ENCODE measurements around the gene COBLL1.
A peak's percentile ranks its signal among the peaks of the same experiment; 100 is the strongest.

The COBLL1 gene

DNA sequence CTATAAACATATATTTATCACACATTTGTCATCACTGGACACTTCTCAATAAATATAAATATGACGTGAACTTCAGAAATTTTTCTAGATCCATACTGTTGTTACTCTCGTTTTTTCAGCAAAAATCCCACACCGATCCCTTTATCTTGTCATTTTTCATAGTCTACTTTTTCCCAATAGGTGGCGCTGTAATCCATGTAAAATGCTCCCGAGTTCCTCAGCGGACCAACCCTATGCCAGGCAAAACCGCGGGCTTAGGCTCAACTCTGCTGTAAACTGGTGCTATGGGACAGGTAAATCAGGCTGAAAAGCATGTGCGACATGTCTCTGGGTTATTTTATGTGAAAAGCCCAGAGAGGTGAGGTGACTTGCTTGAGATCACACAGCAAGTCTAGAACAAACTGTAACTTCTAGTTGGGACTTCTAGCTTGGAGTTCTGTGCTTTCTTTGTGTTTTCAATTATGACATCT, 104.0 kb downstream of the COBLL1 start:
- CTCF ChIA-PET, result interaction anchor here (0.6 to 1.8 kb wide), 20 partner anchors 8 to 785 kb away, joined by 3 to 10 read pairs (median 4); partner anchors contain the start of gene COBLL1
- Histone ChIP-seq H3K9me3 (ENCODE audit: control insufficient read depth, insufficient read depth, low read depth, low read length) (no peaks in the 10 kb centered on the region), H3K4me1 (ENCODE audit: control insufficient read depth, insufficient read depth, low read length) (peaks cover 6% of the 10 kb centered on the region), H3K36me3 (ENCODE audit: control insufficient read depth in 2 of 2, insufficient read depth in 1 of 2, low read length in 2 of 2) (no peaks in the 10 kb centered on the region), H3K4me3 (ENCODE audit: low read depth, low read length) (no peak overlapping the region), H3K27ac (ENCODE audit: extremely low read depth, low read depth, low read length) (no peak overlapping the region)
- POLR2A ChIA-PET, result no interaction called here
- TF ChIP-seq OVOL3 (tag by site-specific recombination; IDR thresholded peaks at IDR 0.05), result no peak
- TF ChIP-seq, protein P1, sequence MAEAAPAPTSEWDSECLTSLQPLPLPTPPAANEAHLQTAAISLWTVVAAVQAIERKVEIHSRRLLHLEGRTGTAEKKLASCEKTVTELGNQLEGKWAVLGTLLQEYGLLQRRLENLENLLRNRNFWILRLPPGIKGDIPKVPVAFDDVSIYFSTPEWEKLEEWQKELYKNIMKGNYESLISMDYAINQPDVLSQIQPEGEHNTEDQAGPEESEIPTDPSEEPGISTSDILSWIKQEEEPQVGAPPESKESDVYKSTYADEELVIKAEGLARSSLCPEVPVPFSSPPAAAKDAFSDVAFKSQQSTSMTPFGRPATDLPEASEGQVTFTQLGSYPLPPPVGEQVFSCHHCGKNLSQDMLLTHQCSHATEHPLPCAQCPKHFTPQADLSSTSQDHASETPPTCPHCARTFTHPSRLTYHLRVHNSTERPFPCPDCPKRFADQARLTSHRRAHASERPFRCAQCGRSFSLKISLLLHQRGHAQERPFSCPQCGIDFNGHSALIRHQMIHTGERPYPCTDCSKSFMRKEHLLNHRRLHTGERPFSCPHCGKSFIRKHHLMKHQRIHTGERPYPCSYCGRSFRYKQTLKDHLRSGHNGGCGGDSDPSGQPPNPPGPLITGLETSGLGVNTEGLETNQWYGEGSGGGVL (tag by site-specific recombination; IDR thresholded peaks at IDR 0.05), result no peak
- 0 out of 2 replicates have a peak, but pooled peaks have one; percentile 24 for TF ChIP-seq ZNF366 (tag by site-specific recombination; conservative IDR thresholded peaks at IDR 0.05)
- no peak for TF ChIP-seq ZNF560 (tag by site-specific recombination; IDR thresholded peaks at IDR 0.05; ENCODE audit: borderline replicate concordance)
- no peak for TF ChIP-seq ZNF530 (tag by site-specific recombination; IDR thresholded peaks at IDR 0.05; ENCODE audit: low read depth)
- TF ChIP-seq, protein P2, sequence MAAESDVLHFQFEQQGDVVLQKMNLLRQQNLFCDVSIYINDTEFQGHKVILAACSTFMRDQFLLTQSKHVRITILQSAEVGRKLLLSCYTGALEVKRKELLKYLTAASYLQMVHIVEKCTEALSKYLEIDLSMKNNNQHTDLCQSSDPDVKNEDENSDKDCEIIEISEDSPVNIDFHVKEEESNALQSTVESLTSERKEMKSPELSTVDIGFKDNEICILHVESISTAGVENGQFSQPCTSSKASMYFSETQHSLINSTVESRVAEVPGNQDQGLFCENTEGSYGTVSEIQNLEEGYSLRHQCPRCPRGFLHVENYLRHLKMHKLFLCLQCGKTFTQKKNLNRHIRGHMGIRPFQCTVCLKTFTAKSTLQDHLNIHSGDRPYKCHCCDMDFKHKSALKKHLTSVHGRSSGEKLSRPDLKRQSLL (tag by site-specific recombination; IDR thresholded peaks at IDR 0.05), result no peak
- TF ChIP-seq SALL2 (tag by site-specific recombination; IDR thresholded peaks at IDR 0.05; ENCODE audit: borderline replicate concordance), result no peak
- TF ChIP-seq ZNF2 (tag by site-specific recombination; IDR thresholded peaks at IDR 0.05), result no peak
- TF ChIP-seq ZNF654 (tag by site-specific recombination; IDR thresholded peaks at IDR 0.05; ENCODE audit: low read depth), result peak; percentile 87
- TF ChIP-seq HOXA7 (CRISPR knock-in tag; IDR thresholded peaks at IDR 0.05; ENCODE audit: borderline replicate concordance), result no peak
- TF ChIP-seq ZBTB48 (tag by site-specific recombination; IDR thresholded peaks at IDR 0.05), result no peak
- TF ChIP-seq ZNF24 (tag by site-specific recombination; IDR thresholded peaks at IDR 0.05), result no peak
- TF ChIP-seq WT1 (tag by site-specific recombination; IDR thresholded peaks at IDR 0.05), result no peak
- peak; percentile 99 for TF ChIP-seq ZNF768 (tag by site-specific recombination; IDR thresholded peaks at IDR 0.05)
- no peak for TF ChIP-seq ZNF416 (tag by site-specific recombination; IDR thresholded peaks at IDR 0.05)
- no peak for TF ChIP-seq ZFP41 (tag by site-specific recombination; IDR thresholded peaks at IDR 0.05; ENCODE audit: borderline replicate concordance)
- TF ChIP-seq MYNN (tag by site-specific recombination; IDR thresholded peaks at IDR 0.05; ENCODE audit: borderline replicate concordance), result no peak
- TF ChIP-seq, protein P3, sequence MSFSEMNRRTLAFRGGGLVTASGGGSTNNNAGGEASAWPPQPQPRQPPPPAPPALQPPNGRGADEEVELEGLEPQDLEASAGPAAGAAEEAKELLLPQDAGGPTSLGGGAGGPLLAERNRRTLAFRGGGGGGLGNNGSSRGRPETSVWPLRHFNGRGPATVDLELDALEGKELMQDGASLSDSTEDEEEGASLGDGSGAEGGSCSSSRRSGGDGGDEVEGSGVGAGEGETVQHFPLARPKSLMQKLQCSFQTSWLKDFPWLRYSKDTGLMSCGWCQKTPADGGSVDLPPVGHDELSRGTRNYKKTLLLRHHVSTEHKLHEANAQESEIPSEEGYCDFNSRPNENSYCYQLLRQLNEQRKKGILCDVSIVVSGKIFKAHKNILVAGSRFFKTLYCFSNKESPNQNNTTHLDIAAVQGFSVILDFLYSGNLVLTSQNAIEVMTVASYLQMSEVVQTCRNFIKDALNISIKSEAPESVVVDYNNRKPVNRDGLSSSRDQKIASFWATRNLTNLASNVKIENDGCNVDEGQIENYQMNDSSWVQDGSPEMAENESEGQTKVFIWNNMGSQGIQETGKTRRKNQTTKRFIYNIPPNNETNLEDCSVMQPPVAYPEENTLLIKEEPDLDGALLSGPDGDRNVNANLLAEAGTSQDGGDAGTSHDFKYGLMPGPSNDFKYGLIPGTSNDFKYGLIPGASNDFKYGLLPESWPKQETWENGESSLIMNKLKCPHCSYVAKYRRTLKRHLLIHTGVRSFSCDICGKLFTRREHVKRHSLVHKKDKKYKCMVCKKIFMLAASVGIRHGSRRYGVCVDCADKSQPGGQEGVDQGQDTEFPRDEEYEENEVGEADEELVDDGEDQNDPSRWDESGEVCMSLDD (tag by site-specific recombination; IDR thresholded peaks at IDR 0.05), result no peak
- no peak for TF ChIP-seq ZNF473 (tag by site-specific recombination; IDR thresholded peaks at IDR 0.05)
- no peak for TF ChIP-seq ZNF544 (tag by site-specific recombination; IDR thresholded peaks at IDR 0.05)
- TF ChIP-seq SCRT2 (tag by site-specific recombination; IDR thresholded peaks at IDR 0.05), result no peak
- TF ChIP-seq, protein P4, sequence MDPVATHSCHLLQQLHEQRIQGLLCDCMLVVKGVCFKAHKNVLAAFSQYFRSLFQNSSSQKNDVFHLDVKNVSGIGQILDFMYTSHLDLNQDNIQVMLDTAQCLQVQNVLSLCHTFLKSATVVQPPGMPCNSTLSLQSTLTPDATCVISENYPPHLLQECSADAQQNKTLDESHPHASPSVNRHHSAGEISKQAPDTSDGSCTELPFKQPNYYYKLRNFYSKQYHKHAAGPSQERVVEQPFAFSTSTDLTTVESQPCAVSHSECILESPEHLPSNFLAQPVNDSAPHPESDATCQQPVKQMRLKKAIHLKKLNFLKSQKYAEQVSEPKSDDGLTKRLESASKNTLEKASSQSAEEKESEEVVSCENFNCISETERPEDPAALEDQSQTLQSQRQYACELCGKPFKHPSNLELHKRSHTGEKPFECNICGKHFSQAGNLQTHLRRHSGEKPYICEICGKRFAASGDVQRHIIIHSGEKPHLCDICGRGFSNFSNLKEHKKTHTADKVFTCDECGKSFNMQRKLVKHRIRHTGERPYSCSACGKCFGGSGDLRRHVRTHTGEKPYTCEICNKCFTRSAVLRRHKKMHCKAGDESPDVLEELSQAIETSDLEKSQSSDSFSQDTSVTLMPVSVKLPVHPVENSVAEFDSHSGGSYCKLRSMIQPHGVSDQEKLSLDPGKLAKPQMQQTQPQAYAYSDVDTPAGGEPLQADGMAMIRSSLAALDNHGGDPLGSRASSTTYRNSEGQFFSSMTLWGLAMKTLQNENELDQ (tag by site-specific recombination; IDR thresholded peaks at IDR 0.05; ENCODE audit: low read depth), result no peak
- TF ChIP-seq, protein P5, sequence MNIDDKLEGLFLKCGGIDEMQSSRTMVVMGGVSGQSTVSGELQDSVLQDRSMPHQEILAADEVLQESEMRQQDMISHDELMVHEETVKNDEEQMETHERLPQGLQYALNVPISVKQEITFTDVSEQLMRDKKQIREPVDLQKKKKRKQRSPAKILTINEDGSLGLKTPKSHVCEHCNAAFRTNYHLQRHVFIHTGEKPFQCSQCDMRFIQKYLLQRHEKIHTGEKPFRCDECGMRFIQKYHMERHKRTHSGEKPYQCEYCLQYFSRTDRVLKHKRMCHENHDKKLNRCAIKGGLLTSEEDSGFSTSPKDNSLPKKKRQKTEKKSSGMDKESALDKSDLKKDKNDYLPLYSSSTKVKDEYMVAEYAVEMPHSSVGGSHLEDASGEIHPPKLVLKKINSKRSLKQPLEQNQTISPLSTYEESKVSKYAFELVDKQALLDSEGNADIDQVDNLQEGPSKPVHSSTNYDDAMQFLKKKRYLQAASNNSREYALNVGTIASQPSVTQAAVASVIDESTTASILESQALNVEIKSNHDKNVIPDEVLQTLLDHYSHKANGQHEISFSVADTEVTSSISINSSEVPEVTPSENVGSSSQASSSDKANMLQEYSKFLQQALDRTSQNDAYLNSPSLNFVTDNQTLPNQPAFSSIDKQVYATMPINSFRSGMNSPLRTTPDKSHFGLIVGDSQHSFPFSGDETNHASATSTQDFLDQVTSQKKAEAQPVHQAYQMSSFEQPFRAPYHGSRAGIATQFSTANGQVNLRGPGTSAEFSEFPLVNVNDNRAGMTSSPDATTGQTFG (tag by site-specific recombination; IDR thresholded peaks at IDR 0.05; ENCODE audit: borderline replicate concordance), result no peak
- TF ChIP-seq, protein P6, sequence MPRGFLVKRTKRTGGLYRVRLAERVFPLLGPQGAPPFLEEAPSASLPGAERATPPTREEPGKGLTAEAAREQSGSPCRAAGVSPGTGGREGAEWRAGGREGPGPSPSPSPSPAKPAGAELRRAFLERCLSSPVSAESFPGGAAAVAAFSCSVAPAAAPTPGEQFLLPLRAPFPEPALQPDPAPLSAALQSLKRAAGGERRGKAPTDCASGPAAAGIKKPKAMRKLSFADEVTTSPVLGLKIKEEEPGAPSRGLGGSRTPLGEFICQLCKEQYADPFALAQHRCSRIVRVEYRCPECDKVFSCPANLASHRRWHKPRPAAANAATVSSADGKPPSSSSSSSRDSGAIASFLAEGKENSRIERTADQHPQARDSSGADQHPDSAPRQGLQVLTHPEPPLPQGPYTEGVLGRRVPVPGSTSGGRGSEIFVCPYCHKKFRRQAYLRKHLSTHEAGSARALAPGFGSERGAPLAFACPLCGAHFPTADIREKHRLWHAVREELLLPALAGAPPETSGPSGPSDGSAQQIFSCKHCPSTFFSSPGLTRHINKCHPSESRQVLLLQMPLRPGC (tag by site-specific recombination; IDR thresholded peaks at IDR 0.05), result no peak

Data from HEK293 (cell line).